Cerebellar cortex (tissue), 1 donor: Measurements from ENCODE around the gene C1orf105.
"Not testable (repeated sequence)": the region's sequence is repeated elsewhere in the genome, so short reads cannot be mapped to it uniquely, and the experiment has no call there.

Experiments used
- DNase-seq: peaks from one replicate; pipeline ENCODE4 v3.0.0-alpha.2; 2015; ENCODE audit warnings: low spot score

The C1orf105 gene

DNA sequence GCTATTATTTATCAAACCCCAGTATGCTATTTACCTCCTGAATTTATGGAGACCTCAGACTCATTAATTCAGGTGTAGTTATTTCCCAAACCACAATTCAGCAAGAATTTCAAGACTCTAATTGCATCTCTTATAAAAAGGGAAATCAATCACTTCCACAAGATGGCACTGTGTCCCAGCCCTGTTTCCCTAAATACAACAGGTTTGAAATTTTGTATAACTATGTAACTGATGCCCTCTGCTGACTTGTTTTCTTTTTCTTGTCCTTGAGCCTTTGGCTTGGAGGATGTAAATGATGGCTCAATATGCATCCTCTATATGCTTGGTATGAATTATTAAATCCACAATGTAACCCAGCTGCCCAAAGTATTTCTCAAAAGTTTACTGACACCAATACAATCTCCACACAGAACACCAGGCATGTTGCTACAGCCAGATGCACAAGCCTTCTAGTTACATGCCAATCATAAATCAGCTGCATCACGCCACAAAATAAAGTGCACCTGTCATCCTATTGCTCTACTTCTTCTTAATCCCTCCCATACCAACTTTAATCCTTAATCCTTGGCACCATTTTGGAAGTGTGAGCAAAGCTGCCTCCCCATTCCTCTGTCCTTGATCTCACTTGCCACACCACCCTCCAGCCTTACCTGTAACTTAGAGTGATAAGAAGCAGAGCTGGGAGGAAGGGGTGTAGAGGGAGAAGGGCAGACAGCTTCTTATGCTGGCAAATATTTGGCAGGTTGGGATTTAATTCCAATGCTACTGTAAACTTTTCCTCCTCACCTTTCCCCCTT is 9.0 kb downstream of the C1orf105 start:
- DNase-seq, result peak; percentile 81

DNA sequence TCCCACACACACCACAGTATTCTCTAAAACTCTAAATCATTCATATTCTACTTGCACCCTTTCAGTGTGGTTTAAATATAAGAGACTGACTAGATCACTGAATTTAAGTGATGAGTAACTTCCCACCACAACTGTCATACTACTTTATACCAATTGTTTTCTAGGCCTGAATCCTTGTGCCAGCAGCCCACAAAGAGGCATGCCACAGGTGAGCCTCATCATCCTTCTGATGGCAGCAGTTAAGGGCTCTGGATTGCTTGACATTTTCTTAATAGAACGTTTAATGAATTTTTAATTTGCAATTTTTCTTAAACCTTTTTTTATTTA is 9.6 kb downstream of the C1orf105 start:
- no peak for DNase-seq

DNA sequence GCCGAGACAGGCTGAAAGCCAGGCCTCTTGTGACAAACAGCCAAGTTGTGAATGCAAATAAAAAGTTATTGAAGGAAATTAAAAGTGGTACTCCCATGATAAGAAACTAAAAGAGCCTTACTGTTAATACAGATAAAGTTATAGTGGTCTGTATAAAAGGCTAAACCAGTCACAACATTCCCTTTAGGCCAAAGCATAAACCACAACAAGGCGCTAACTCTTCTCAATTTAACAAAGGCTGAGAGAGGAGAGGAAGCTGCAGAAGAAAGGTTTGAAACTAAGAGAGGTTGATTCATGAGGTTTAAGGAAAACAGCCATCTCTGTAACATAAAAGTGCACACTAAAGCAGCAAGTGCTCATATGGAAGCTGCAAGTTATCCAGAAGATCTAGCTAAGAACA is 10.7 kb downstream of the C1orf105 start:
- no peak for DNase-seq

DNA sequence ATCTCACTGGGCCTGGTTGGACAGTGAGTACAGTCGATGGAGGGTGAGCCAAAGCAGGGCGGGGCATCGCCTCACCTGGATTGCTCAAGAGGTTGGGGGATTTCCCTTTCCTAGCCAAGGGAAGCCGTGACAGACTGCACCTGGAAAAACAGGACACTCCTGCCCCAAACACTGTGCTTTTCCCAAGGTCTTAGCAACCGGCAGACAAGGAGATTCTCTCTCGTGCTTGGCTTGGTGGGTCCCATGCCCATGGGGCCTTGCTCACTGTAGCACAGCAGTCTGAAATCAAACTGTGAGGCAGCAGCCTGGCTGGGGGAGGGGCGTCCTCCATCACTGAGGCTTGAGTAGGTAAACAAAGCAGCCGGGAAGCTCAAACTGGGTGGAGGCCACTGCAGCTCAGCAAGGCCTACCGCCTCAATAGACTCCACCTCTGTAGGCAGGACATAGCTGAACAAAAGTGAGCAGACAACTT is 11.3 kb downstream of the C1orf105 start:
- no peak for DNase-seq

DNA sequence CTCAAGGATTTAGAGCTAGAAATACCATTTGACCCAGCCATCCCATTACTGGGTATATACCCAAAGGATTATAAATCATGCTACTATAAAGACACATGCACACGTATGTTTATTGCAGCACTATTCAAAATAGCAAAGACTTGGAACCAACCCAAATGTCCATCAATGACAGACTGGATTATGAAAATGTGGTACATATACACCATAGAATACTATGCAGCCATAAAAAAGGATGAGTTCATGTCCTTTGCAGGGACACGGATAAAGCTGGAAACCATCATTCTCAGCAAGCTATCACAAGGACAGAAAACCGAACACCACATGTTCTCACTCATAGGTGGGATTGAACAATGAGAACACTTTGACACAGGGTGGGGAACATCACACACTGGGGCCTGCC is 16.7 kb downstream of the C1orf105 start:
- DNase-seq, result not testable (repeated sequence)

DNA sequence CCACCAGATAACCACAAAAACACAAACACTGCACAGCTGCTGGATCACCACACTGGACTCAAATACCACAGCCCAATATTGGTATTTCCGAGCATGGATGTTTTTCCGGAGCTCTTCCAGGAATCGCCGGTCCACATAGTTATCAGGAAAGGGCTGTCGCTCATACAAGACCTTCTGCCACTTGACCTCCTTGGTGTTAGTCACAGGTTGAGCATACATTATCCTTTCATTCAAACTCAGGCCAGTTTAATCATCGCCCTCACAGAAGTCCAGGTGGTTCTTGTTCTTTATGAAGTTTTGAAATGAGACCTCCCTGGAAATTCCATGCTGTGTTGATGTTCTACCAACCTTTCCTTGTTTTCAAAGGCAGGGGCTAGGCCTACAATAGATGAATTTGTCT is 21.9 kb downstream of the C1orf105 start:
- no peak for DNase-seq

DNA sequence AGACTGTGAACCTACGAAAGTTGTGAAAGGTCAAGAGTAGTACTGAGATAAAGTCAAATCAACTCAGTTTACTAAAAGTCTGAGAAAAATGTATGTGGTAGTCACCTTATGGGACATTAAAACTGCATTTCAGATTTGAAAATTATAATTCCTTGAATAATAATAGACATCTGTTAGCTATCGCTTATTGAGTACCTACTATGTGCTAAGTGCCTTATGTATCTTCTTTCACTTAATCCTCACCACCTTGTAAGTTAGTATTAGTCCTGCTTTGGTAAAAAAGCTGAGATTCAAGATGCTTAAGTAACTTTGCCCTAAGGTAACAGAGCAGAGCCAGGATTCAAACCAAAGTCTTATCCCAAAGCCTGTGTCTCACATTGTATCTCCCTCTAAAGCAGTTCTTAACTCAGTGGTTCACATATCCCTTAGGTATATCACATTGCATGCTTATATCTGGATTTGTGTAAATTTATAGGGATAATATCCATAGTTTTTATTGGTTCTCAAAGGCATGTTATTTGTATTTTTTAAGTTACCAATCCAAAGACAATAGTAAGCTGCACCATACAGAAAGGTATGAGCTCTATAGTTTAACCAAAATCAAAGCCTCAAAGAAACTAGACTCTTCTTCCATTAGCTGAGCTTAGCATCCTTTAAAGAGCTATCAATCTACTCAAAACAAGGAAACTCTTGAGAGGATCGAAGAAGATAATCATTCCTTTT is 22.5 kb downstream of the C1orf105 start:
- DNase-seq, result no peak

DNA sequence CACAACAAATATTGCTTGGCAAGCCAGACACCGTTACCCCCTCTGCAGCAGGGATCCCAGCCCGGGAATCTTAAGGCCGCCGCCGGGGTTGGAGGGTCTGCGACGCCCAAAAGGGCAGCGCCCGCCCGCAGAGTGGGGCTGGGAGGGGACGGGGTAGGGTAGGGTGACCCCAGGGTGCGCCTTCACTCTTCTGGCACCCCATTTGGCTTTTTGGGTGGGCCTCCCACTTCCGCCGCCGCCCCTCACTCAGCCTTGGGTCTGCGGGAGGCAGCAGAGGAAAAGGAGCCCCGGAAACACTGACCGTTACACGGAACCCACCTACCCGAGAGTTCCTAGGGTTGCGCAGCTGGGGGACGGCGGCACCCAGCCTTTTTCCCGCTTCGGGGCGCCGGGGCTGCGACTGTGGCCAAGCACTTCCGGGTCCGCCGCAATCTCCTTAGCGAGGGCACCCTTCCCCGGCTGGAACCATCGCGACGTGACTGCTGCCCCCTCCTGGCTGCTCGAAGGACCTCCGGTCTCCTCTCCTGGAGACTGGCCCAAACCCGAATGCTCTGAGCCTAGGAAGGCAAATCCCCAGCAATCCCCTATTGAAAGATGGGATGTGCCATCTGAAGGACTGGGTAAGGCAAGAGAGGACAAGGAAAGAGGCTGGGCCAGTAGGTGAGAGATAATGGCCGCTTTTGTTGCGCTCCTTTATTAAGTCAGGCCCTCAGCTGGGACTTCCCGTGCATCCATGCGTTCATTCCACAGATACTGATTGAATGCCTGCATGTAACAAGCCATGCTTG is 23.4 kb downstream of the C1orf105 start, which contains the start of gene PIGC:
PIGC (minus strand) TSS at position 404 of the 788 bp plus-strand sequence. CDS start 1,447 bp downstream, outside the sequence.
- peak; percentile 87 for DNase-seq

DNA sequence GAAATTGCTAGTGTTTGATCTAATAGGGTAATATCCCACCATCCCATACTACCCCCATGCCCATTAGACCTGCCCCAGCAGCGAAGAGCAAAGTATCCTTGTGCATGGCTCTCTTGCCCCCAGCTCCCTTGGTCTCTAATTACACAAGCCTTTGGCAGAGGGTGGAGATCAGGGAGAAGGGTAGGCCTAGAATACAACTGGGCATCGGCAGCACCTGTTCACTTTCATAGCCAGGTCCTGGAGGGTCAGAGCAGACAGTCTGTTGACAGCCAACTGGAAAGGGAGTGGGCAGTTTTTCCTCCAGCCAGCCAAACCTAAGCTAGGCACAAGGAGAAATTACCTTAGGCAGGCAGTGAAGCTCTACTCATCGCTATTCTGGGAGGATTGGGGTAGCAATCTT is 26.1 kb downstream of the C1orf105 start:
- no peak for DNase-seq

DNA sequence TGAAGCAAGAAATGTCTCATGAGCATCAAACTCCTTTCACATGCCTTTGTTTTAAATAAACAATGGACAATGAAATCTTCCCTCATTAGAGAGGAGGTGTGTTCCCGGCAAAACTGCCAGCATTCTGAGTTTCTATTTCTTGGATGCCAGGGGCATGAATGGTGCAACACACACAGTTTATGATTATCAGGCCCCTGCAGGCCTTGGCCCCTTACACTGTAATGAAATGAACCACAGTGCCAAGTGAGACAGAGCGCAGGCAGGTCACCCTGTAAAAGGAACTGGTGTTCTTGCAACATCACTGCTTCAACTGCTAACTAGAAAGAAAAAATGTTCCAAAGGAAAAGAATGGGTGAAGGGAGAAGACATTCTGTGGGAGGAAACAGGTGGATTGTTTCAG is 27.2 kb downstream of the C1orf105 start:
- no peak for DNase-seq

DNA sequence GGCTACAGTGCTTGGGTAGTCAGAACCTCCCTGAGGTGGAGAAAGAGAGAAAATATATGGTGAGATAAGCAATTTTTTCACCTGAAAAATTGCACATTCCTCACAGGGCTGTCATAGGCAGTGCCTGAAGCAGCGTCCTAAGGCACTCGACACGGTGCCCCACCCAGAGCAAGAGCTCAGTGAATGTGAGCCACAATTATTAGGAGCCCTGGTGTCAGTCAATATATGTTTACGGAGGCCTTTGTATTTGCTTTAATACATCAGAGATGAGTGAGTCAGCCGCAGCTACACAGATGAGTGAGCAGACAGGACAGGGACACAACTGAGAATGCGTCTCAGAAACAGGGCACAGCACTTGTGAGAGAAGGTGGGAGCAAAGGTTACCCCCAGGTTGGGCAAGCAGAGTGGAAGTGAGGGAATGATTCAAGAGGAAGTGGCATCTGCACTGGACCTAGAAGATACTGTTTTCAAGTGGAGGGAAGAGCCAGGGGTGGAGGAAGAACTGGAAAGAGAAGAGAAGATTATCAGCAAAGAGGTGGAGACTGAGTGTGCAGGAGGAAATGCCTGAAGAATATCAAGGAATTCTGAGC is 28.6 kb downstream of the C1orf105 start:
- DNase-seq, result no peak

DNA sequence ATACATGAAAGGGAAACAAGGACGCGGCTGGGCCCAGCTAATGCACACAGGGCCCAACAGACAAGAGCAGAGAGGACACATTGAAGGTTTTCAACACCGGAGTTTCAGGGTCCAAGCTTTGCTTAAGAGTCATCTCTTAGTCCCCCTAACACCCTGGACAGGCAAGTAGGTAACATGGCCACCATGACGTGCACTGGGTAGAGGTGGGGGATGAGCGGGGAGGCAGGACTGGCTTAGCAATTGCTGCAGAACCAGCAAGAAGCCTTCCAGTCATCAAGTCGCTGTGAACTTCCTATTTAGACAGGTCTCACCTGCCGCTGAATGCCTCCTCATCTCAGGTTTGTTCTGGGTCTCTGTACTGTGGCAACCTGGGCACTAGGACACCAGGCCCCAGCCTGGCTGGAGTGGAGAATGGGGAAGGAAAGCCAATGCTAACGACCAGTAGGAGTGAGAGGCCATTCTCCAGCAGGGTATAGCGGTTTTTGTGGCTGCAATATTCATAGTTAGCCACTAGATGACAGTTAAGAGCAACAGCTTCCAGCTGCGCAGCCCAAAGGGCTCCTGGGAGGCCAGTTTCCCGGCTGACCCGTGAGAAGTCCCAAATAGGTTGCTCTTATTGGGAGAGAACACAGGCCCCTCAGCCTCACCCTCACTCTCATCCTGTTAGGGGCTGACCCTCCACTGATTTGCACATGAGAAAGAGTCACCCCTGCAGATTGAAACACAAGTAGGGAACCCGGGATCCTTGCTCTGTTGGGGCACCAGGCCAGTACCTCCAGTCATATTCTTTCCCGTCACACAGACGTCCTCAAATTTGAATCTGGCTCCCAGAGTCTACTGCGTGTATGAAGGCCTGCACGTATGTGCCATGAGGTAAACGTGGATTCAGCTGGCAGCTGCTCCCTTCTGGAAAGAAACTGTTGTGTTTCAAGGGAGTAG is 29.4 kb downstream of the C1orf105 start:
- DNase-seq, result peak; percentile 58

DNA sequence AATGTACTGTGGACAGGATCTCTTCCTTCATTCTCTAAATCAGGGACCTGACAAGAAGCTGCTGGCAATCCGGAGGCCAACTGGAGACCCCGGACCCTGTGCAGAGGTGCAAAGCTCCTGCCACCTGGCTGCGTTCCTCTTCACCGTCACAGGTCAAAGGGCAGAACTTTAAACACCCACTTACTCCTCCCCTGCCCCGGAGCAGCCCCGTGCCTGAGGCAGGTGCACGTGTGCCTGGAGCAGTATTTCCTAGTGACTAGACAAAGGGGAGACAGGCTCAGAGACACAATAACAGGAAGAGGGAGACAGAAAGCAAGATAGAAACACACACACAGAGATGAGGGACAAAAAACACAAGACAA is 30.0 kb downstream of the C1orf105 start:
- DNase-seq, result no peak

DNA sequence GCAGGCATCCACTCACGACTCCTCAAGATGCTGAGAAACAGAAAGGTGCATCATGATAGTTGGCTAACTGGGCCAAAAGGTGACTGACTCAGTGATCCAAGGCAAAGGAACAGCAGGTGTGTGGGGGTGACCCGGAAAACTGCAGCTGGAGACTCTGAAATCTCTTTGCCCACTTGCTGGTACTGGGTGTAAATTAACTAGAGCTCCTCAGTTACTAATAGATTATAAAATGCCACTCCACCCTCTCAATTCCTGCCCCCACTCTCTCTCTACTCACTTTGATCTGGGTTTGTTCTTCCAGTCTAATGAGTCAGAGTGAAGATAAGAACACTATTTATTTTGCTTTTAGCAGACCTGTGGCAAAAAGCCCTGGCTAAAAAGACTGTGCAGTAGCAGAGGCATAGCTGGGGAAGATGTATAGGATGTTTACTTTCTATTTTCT is 30.5 kb downstream of the C1orf105 start:
- no peak for DNase-seq

DNA sequence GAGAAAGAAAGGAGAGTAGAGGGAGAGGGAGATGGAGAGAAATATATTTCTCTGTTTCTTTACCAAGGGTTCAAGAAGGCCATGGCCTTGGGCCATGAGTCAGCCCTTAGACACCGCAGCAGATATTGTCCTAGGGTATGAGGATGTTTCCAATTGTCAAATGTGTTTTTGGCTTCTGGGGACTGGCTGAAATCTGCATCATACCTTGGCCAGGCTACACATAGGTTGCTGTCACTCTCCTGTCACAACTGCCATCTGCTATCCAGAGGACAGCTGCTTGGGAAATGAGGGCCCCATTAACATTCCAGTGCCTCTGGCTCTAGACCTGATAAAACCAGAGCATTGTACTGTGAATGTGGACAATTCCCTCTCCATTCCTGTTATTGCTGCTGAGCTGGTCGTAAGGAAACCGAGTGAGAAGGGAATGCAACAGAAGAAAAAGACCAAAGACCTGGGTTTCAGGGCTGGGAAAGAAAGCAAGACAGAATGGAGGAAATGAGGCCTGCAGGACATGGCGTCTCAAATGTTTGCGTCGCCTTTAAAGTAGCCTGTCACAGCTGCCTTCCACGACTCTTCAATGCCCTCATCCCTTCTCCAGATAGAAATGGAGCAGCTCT is 32.2 kb downstream of the C1orf105 start:
- DNase-seq, result no peak

DNA sequence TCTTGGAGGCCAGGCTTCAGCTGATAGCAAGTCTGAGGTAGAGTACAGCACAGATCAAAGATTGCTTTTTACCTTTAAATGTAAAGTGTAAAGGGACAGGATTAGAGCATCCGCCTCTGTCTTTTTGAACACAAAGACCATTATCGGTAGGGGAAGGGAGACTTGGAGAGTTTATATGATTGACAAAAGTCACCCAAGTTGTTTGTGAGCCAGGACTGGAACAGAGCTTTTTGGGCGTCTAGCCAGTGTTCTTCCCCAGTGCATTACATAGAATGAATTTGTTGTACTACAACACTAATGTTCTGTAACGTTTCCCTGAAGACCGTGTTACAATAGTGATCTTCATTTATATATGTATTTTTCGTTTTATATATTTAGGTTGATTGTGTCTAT is 32.7 kb downstream of the C1orf105 start:
- no peak for DNase-seq

DNA sequence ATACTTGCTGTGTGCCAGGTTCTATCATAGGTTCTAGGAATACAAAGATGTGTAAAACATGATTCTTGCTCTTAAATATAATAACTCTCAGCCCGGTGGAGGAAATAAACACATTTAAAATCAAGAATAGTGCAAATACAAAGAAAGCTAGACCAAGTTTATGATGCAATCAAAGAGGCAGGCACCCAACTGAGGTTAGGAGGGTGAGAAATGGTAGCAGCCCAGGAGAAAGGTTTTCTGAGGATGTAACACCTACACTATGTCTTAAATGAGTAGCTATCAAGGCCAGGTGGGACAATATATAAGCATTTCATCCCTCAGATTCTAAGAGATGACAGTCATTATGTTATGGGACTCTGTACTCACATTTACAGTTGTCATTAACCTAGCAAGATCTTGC is 33.1 kb downstream of the C1orf105 start:
- no peak for DNase-seq

DNA sequence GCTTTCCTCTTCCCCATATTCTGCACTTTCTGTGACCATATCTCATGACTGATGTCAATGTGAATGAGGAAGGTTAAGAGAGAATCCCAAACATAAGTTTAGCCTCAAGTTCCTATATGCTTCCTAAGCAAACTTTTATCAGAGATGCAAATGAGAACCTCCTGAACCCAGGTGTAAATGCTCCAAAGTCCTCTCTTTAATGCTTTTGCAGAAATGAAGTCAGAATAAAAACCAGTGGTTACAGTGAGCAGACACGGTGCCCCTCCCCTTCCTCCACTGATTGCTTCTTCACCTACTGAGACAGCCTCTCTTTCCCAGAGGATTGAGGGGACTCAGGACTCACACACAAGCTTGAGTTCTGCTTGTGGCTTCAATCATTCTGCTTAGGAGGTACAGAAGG is 35.0 kb downstream of the C1orf105 start:
- no peak for DNase-seq

DNA sequence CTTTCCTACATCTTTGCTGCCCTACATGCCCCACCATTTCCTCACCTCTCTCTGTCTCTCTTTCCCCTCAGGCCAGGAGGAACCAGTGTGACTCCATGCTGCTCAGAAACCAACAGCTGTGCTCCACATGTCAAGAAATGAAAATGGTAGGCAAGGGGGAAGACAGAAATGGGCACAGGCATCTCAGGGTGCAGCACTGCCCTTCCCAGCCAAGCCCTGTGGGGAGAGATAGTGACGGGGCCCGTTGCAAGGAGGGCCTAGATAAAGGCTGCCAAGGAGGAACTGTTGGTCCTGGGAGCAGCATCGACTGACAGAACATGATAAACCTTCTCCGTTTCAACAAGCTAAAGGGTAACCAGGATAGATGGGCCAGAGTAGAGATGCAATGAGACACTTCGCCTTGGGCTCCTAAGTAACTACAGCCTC is 35.9 kb downstream of the C1orf105 start:
- no peak for DNase-seq

DNA sequence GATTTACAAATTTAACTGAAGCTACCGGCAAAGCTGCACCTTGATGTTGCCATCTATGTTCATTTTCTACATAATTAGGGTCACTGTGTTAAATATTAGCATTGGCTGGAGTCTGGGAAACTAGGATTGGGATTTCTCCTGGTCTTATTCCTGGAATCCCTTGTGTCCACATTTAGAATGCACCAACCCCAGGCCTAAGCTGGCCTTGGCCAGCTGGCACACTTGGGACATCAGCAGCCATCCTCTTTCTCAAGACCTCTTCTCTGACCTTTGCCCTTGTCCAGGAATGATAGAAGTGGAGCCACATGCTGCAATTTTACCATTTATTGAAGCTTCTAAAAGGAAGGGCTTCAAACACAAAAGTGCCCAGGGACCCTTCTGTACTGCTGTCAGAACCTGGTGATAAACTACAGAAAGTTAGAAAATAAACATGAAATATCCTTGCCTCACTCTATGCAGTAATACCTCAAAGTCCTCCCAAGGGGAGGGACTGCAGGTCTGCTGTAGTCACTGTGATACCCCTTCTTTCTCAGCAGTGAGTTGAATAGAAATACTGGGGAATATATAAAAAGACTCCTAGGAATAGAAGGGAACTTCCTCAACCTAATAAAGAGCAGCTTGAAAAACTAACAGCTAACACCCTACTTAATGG is 37.1 kb downstream of the C1orf105 start:
- DNase-seq, result no peak
